Fibroblast of skin of right biceps (primary cell): ENCODE data around the gene TNFRSF1A.

Source experiments
- DNase-seq: peaks from one replicate; pipeline ENCODE4 v3.0.0-alpha.2; 2013

TNFRSF1A gene

DNA sequence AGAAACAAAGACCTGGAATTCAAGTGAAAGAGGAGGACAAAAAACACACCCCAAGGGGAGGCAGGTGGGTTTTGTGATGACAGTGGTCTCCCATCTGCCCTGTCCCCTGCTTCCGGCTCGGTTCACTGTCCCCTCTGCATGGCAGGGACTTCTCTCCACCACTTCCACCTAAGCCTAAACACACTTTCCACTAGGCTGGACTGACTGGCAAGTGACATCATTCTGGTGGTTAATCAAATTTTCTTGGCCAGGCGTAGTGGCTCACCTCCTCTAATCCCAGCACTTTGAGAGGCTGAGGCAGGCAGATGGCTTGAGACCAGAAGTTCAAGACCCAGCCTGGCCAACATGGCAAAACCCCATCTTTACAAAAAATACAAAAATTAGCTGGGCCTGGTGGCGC lies 19.5 kb downstream of the TNFRSF1A start:
- no peak for DNase-seq

DNA sequence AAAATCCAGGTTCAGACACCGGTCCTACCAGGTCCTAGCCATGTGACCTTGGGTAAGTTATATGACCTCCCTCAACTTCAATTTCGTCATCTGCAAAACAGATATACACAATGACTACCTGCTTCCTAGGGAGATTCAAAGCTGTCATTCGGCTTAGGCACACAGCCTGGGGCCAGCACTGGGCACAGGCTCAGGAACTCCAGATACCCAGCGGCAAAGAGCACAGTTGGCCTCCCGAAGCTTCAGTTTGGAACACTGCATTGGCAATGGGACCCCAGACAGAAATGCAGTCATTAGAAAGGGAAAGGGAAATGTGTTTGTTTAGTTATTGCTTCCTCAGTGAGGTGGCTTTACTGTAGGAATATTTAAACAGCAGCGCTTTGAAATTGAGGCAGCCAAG lies 20.0 kb downstream of the TNFRSF1A start:
- DNase-seq = no peak

- no peak for DNase-seq
Observed at GRCh38 chr12:6319446-6319845, 22.4 kb downstream of the TNFRSF1A start.

- DNase-seq = no peak
Observed at GRCh38 chr12:6318440-6318879, 23.4 kb downstream of the TNFRSF1A start.

DNA sequence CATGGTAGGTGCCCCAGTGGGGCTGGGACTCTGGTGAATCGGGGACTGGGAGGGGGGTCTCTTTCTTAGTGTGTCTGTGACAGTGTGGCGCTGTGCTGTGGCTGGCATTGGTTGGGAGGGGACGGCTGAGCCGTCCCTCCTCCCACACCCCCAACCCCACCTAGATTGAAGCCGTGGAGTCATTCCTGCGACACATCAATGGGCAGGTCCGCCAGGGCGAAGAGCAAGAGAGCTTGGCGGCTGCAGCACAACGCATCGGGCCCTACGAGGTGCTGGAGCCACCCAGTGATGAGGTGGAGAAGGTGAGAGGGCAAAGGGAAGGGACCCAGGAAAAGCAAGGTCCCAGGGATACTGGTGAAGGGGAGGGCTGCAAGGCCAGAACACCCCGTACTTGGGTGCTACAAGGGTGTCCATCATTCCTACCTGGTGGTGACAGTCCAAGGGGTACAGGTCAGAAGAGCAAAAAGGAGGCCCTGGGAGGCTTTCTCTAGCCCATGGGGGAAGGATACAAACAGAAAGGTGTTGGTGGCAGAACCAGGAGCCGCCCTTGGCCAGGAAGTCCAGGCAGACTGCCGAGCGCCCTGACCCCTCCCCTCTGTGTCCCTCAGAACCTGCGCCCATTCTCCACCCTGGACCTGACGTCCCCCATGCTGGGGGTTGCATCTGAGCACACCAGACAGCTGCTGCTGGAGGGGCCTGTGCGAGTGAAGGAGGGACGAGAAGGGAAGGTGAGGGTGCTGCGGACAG lies 24.0 kb downstream of the TNFRSF1A start:
- DNase-seq = no peak

DNA sequence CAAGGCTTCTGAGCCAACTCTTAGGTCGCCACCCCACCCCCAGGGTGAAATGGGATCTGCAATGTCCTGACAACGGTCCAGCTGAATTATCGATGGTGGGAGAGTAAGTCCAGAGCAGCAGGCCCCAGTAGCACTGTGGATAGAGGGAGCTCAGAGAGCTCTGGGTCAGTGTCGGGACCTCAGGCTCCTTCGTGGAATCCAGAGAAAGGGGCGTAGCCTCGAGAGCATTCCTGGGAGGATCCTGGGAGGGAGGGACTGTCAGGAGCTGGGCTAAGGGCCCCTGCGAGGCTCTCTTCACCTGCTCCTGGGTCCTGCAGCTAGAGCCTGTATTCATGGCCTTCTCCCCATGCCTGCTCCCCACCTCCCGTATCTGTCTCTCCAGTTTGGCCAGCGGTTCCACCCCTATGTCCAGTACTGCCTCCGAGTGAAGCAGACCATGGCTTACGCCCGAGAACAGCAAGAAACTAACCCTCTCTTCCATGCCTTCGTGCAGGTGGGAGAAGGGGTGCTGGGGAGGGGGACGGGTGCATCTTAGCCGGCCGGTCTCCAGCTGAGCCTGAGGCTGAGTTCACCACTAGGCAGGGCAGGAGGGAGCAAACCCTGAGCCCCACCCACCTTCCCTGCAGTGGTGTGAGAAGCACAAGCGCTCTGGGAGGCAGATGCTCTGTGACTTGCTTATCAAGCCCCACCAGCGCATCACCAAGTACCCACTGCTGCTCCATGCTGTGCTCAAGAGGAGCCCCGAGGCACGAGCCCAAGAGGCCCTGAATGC lies 24.8 kb downstream of the TNFRSF1A start:
- no peak for DNase-seq

DNA sequence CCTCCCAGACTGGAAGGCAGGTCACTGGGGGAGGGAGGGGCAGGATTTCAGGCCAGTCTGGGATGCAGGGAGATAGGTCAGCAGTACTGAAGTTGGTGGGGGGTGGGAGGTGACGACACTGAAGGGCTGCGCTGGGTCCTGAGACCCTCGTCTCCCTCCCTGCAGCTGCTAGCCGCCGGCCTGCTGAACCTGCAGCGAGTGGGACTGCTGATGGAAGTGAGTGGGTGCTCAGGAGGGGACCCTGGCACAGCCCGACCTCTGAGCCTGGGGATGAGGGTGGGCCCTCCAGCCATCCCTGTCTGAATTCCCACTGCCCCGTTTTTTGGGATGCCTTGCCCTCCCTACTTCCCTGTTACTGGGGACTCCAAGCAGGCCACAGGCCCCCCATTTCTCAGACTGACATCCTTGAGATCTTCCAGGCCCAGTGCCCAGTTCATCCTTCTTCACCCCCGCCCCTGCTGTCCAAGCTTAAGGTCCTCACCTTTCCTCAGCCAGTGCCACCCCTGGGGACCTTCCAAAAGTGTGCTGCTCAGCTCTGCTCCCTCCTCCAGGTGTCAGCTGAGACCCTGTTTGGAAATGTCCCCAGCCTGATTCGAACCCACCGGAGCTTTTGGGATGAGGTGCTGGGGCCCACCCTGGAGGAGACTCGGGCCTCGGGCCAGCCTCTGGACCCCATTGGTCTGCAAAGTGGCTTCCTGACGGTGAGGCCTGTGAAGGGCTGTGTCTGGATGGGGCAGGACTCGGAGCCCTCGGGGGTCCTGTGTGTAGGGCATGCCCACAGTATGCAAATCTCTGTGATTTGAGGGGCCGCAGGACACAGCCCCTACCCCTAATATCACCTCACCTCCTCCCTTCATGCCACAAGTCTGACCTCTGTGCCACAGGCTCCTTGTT lies 25.9 kb downstream of the TNFRSF1A start:
- no peak for DNase-seq

DNA sequence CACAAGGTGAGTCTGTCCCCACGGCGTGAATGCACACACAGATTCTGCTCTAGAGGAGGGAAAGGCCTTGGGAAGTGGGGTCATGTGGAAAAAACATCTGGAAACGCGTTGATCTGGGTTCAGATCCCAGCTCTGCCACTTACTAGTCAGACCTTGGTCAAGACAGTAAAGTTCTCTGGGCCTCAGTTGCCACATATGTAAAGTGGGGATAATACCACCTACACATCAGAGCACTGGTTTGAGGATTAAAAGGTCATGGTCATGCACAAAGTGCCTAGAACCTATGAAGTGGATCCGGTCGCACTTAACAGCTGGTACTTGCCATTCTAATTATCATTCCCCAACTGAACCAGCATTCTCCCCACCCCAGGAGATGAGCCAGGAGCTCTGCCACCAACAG lies 26.7 kb downstream of the TNFRSF1A start:
- no peak for DNase-seq

- no peak for DNase-seq
Observed at GRCh38 chr12:6314776-6315175, 27.1 kb downstream of the TNFRSF1A start.

DNA sequence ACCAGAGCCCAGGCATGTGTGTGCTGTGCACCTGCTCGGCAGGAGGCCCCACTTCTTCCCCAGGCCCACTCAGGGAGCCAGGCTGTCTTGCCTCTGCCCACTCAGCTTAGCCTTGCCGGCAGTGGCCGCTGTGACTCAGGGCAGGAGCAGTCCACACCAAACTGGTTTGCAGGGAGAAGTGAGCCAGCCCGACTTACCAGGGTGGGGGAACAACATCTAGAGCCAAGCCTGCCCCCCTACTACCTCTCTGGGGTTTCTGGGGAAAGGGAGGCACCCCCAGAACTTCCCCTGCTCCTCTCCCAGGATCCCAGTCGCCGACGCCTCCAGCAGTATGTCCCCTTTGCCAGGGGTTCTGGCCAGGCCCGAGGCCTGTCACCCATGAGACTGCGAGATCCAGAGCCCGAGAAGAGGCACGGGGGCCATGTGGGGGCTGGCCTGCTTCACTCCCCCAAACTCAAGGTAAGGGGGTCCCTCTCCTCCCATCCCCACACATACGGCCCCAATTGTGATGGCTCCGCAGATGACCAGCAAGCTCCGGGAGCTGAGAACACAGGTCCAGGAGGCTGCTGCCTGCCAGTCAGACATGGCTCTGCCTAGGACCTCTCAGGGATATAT lies 28.4 kb downstream of the TNFRSF1A start:
- no peak for DNase-seq

- DNase-seq = no peak
Observed at GRCh38 chr12:6312529-6313325, 29.1 kb downstream of the TNFRSF1A start.

- no peak for DNase-seq
Observed at GRCh38 chr12:6311822-6312528, 29.9 kb downstream of the TNFRSF1A start.

GRCh38 chr12:6310771-6311610 lies 30.9 kb downstream of the TNFRSF1A start:
- no peak for DNase-seq

- DNase-seq = no peak
Observed at GRCh38 chr12:6307529-6307928, 34.3 kb downstream of the TNFRSF1A start.

DNA sequence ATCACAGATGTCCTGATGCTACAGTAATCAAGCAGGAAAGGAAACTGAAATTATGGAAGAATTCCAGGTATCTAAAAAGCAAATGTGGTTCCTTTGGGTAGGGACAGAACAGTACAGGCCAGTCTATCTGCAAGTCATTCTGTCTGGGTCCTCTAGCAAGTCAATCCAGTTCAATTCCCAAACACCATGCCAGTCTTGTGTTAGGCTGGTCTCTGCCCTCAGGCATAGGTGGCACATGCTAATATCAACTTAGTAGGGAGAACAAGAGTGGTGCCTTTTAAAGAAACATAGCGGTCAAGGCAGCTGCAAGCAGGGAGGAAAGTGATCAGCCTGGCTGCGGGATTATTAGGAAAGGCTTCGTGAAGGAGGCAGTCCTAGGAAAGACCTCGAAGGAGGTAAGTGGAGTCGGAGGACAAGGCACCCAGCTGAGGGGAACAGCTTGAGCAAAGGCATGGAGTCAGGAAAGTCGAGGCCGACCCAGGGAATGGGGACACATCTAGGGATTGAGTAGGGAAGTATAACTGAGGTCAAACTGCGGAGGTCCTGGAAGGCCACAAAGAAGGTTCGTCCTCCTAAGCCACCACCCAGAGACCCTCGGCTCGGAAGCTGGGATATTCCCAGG lies 35.2 kb downstream of the TNFRSF1A start:
- DNase-seq = no peak

- DNase-seq = no peak
Observed at GRCh38 chr12:6306151-6306550, 35.7 kb downstream of the TNFRSF1A start.

DNA sequence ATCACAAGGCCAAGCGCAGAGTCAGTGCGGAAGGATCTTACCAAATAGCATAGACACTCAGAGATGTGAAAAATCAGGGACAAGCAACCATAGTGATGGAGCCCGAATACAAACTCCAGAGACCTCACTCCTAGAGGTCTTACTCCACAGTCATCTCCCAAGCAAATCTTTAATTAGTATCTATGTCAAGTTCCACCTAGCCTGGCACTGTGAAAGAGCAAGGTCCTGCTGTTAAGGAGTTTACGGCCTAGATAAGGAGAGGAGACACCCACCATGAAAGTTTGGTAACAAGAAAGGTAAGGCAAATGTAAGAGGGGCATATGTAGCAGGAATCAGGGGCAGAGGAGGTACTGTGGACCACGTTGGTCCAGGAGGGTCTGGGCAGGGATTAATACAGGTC lies 38.8 kb downstream of the TNFRSF1A start:
- DNase-seq = no peak

- no peak for DNase-seq
Observed at GRCh38 chr12:6302621-6303020, 39.3 kb downstream of the TNFRSF1A start.

GRCh38 chr12:6301721-6302120 lies 40.2 kb downstream of the TNFRSF1A start:
- DNase-seq = no peak

- no peak for DNase-seq
Observed at GRCh38 chr12:6297170-6297569, 44.7 kb downstream of the TNFRSF1A start.
